ENCODE results near the gene KLHDC1. TPM values are rescaled to one million over a fixed set of nuclear protein-coding genes. Genes with fewer than 3 reads are reported as not detected.
A peak's percentile ranks its signal among the peaks of the same experiment; 100 is the strongest.

The KLHDC1 gene
- total and polyA plus RNA-seq, 9 of the 15 experiments (the other 6 are each of a cell fraction or from before 2014, with no cell fraction given), result 0.08 to 0.41 (median 0.18) TPM

DNA sequence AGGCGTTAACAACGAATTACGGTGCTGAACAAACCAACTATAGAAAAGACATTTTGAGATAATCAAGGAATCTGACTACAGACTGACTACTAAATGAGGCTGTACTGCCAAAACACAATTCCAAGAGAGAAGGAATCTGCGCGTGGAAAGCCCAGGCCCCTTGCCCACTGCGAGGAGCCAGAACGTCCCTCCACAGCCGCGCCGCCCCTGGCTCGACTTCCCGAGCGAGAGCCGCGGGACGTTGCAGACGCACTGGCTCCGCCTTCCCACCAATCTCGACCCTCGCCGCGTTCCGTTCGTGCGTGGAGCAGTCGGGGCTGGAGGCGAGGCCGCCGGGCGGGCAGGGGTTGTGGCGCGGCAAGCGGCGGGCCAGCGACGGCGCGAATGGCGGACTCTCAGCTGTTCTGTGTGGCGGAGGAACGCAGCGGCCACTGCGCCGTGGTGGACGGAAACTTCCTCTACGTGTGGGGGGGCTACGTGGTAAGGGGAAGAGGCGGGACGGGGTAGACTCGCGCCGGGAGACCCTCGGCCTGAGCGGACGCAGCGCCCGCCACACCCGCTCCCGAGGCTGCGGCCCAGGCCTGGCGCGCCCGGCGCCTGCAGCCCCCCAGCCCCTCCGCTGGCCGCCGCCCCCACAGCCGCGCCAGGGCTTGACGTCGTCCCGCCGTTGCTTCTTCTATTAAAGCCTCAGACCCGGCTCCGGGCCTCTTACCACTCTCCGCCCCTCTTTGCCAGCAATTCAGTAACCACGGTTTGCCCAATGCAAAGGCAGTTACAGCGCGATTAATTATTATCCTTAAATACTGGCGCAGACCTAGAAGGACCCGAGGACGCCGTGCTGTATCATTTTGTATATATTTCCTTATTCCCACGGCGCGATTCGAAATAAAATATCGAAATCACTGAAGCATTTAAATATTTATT lies at the start of gene KLHDC1 (continued):
- no peak for TF ChIP-seq ZNF224 (CRISPR knock-in tag; IDR thresholded peaks at IDR 0.05)

DNA sequence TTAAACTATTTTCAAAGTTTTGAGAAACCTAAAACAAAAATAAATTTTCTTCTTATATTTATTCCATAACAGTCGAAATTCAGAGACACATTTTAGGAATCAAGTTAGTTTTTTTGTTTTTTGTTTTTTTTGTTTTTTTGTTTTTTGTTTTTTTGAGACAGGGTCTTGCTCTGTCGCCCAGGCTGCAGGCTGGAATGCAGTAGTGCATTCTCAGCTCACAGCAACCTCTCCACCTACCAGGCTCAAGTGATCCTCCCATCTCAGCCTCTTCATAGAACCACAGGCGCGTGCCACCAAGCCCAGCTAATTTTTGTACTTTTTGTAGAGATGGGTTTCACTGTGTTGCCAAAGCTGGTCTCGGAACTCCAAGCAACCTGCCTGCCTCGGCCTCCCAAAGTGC lies 39.4 kb upstream of the KLHDC1 start:
- no peaks in the 10 kb centered on the region; a peak in 1 of 5 replicates for H3K4me1 ChIP-seq (replicated peaks in 1 of 2; ENCODE audit: control insufficient read depth in 2 of 2, insufficient read depth in 2 of 2, low read length in 2 of 2)
- in situ Hi-C loops (cut with MboI), result no loop called here
- 89% methylated on average over 4 of the region's 6 CpGs for WGBS (ENCODE audit: insufficient coverage, low coverage, missing lambda C conversion rate)

DNA sequence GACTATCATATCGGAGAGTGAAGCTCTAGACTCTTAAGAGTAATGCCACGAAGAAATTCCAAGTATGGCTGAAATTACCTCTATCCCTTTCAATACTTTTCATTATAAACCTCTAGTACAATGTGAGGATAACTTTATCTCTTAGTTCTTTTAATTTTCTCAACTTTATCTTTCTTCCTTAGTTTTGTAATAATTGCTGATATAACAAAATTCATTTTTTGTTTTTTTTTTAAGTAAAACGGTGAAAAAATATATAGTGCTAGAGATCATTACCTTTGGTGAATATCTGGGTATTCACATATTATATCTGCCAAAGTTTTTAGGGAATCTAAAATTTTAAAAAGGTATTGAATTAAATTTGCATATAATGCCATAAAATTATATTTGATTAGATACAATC lies 38.4 kb upstream of the KLHDC1 start:
- Histone ChIP-seq H3K79me2 (ENCODE audit: control insufficient read depth, insufficient read depth, low read length) (no peaks in the 10 kb centered on the region; the same call in 2 of the 3 replicates), H3K36me3 (ENCODE audit: control insufficient read depth, insufficient read depth, low read length) (peaks cover 58% of the 10 kb centered on the region), H3K4me2 (ENCODE audit: insufficient read depth, low read length) (no peak overlapping the region), H3K4me3 (no peak overlapping the region), H3K27me3 (ENCODE audit: control insufficient read depth in 2 of 2, insufficient read depth in 2 of 2, low read length in 2 of 2) (no peaks in the 10 kb centered on the region), H3K9me1 (ENCODE audit: control insufficient read depth, insufficient read depth, low read length) (no peaks in the 10 kb centered on the region), H3K9me3 (replicated peaks; ENCODE audit: control insufficient read depth, insufficient read depth, low read depth, low read length) (no peaks in the 10 kb centered on the region), H3K27ac (ENCODE audit: extremely low read depth, low read depth, low read length) (no peak overlapping the region), H2AFZ (ENCODE audit: low read depth, low read length) (no peak overlapping the region), H3K4me1 (replicated peaks in 1 of 2; ENCODE audit: control insufficient read depth in 2 of 2, insufficient read depth in 2 of 2, low read length in 2 of 2) (no peaks in the 10 kb centered on the region; a peak in 1 of 5 replicates), H4K20me1 (replicated peaks; ENCODE audit: control insufficient read depth, insufficient read depth, low read length) (no peaks in the 10 kb centered on the region), H3K9ac (ENCODE audit: insufficient read depth in 1 of 2, low read depth in 2 of 2, low read length in 2 of 2) (no peak overlapping the region)
- 84% methylated on average over 3 of the region's 3 CpGs for WGBS (ENCODE audit: insufficient coverage, low coverage, missing lambda C conversion rate)
- ChIA-PET POLR2A (no interaction called here), CTCF (ENCODE audit: low intra/inter-chr PET ratio) (no interaction called here)
- intact Hi-C loops (cut with micrococcal nuclease) (no loop called here), in situ Hi-C loops (cut with MboI) (no loop called here)
- ATAC-seq (no peak), FAIRE-seq (no peak), DNase-seq (ENCODE audit: extremely low read depth in 1 of 4, low spot score in 3 of 4) (no peak)
- no TSS peak for BruUV-seq (replicated peaks)
- TF ChIP-seq GTF2A2 (tag; IDR thresholded peaks at IDR 0.05) (no peak), SMAD4 (CRISPR knock-in tag; conservative IDR thresholded peaks at IDR 0.05) (no peak), MYBL2 (IDR thresholded peaks at IDR 0.05; ENCODE audit: low read depth) (no peak), MYBL2 (CRISPR knock-in tag; IDR thresholded peaks at IDR 0.05; ENCODE audit: borderline replicate concordance) (no peak), ZNF696 (CRISPR knock-in tag; conservative IDR thresholded peaks at IDR 0.05) (no peak), MEF2D (tag; conservative IDR thresholded peaks at IDR 0.05; ENCODE audit: low read depth) (no peak)
- TF ChIP-seq, protein P1, sequence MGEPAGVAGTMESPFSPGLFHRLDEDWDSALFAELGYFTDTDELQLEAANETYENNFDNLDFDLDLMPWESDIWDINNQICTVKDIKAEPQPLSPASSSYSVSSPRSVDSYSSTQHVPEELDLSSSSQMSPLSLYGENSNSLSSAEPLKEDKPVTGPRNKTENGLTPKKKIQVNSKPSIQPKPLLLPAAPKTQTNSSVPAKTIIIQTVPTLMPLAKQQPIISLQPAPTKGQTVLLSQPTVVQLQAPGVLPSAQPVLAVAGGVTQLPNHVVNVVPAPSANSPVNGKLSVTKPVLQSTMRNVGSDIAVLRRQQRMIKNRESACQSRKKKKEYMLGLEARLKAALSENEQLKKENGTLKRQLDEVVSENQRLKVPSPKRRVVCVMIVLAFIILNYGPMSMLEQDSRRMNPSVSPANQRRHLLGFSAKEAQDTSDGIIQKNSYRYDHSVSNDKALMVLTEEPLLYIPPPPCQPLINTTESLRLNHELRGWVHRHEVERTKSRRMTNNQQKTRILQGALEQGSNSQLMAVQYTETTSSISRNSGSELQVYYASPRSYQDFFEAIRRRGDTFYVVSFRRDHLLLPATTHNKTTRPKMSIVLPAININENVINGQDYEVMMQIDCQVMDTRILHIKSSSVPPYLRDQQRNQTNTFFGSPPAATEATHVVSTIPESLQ (CRISPR knock-in tag; IDR thresholded peaks at IDR 0.05), result no peak

More for the DNA sequence above, 39.4 kb upstream of the KLHDC1 start:
- intact Hi-C loops (cut with micrococcal nuclease), result no loop called here
- Histone ChIP-seq H4K20me1 (replicated peaks; ENCODE audit: control insufficient read depth, insufficient read depth, low read length) (no peaks in the 10 kb centered on the region), H3K9ac (ENCODE audit: insufficient read depth in 1 of 2, low read depth in 2 of 2, low read length in 2 of 2) (no peak overlapping the region), H3K9me1 (ENCODE audit: control insufficient read depth, insufficient read depth, low read length) (no peaks in the 10 kb centered on the region), H3K36me3 (ENCODE audit: control insufficient read depth, insufficient read depth, low read length) (peaks cover 58% of the 10 kb centered on the region), H3K79me2 (ENCODE audit: control insufficient read depth, insufficient read depth, low read length) (no peaks in the 10 kb centered on the region; the same call in 2 of the 3 replicates), H3K27ac (ENCODE audit: extremely low read depth, low read depth, low read length) (no peak overlapping the region), H3K4me3 (no peak overlapping the region), H3K27me3 (ENCODE audit: control insufficient read depth in 2 of 2, insufficient read depth in 2 of 2, low read length in 2 of 2) (no peaks in the 10 kb centered on the region), H2AFZ (ENCODE audit: low read depth, low read length) (no peak overlapping the region), H3K4me2 (ENCODE audit: insufficient read depth, low read length) (no peak overlapping the region), H3K9me3 (replicated peaks; ENCODE audit: control insufficient read depth, insufficient read depth, low read depth, low read length) (no peaks in the 10 kb centered on the region)
- no TSS peak for BruUV-seq (replicated peaks)
- ATAC-seq (no peak), FAIRE-seq (no peak), DNase-seq (ENCODE audit: extremely low read depth in 1 of 4, low spot score in 3 of 4) (no peak)
- POLR2A ChIA-PET, result no interaction called here
- TF ChIP-seq RBM34 (IDR thresholded peaks at IDR 0.05; ENCODE audit: borderline replicate concordance, insufficient read depth, low read length) (no peak), ZNF121 (CRISPR knock-in tag; conservative IDR thresholded peaks at IDR 0.05) (peak; percentile 59; the same call in 1 of the 2 replicates)
- CTCF ChIA-PET (ENCODE audit: low intra/inter-chr PET ratio), result no interaction called here

Measured in K562 (cell line).